ENCODE results near the gene FAM216A. TPM values are rescaled to one million over a fixed set of nuclear protein-coding genes. Genes with fewer than 3 reads are reported as not detected.

The FAM216A gene
- total RNA-seq (2022; extraction: Qiagen RNA extraction; ENCODE audit: low read depth), result 16.1 to 22.0 TPM (median 19.6 TPM) in 5 replicates

GRCh38 chr12:110468214-110469048, at the start of gene FAM216A, which contains the start of gene GPN3:
TSS of gene FAM216A (plus strand) at chr12:110468845. CDS start at chr12:110468876, 31 bp downstream.
TSS of gene GPN3 (minus strand) at chr12:110468257. CDS start at chr12:110468203, 54 bp downstream.

GRCh38 chr12:110449799-110450497, 18.7 kb upstream of the FAM216A start, which contains the start of gene ARPC3:
TSS of gene ARPC3 (minus strand) at chr12:110450337. CDS start at chr12:110450260, 77 bp downstream.

GRCh38 chr12:110501752-110502738, 33.4 kb downstream of the FAM216A start, which contains the start of the genes RAD9B and VPS29:
TSS of gene RAD9B (plus strand) at chr12:110502331. CDS start at chr12:110502338, 7 bp downstream.
TSS of gene VPS29 (minus strand) at chr12:110502111. CDS start at chr12:110502051, 60 bp downstream.

Other genes with a start within 250 kb of the FAM216A start
- 236 to 338 TPM (median 301 TPM) in 5 replicates for gene ATP2A2, start 187.6 kb upstream of the FAM216A start, total RNA-seq (2022; extraction: Qiagen RNA extraction; ENCODE audit: low read depth)
- 53.2 to 59.4 TPM (median 58.6 TPM) in 5 replicates for gene ANAPC7, start 65.1 kb upstream of the FAM216A start, total RNA-seq (2022; extraction: Qiagen RNA extraction; ENCODE audit: low read depth)
- gene ARPC3, start 18.5 kb upstream of the FAM216A start, total RNA-seq (2022; extraction: Qiagen RNA extraction; ENCODE audit: low read depth), result 422 to 1,083 TPM (median 434 TPM) in 5 replicates
- 25.2 to 39.1 TPM (median 32.3 TPM) in 5 replicates for gene GPN3, start 588 bp upstream of the FAM216A start, total RNA-seq (2022; extraction: Qiagen RNA extraction; ENCODE audit: low read depth)
- gene VPS29, start 33.3 kb downstream of the FAM216A start, total RNA-seq (2022; extraction: Qiagen RNA extraction; ENCODE audit: low read depth), result 135 to 187 TPM (median 154 TPM) in 5 replicates
- 0.13 to 0.71 TPM (median 0.27 TPM) in 5 replicates for gene RAD9B, start 33.5 kb downstream of the FAM216A start, total RNA-seq (2022; extraction: Qiagen RNA extraction; ENCODE audit: low read depth)
- gene PPTC7, start 114.5 kb downstream of the FAM216A start, total RNA-seq (2022; extraction: Qiagen RNA extraction; ENCODE audit: low read depth), result 11.8 to 27.1 TPM (median 21.8 TPM) in 5 replicates
- 28.7 to 33.6 TPM (median 32.4 TPM) in 5 replicates for gene TCTN1, start 145.3 kb downstream of the FAM216A start, total RNA-seq (2022; extraction: Qiagen RNA extraction; ENCODE audit: low read depth)
- 0.22 to 0.90 TPM (median 0.65 TPM) in 5 replicates for gene HVCN1, start 220.3 kb downstream of the FAM216A start, total RNA-seq (2022; extraction: Qiagen RNA extraction; ENCODE audit: low read depth)